ENCODE results near the gene KRT33B.

DNA sequence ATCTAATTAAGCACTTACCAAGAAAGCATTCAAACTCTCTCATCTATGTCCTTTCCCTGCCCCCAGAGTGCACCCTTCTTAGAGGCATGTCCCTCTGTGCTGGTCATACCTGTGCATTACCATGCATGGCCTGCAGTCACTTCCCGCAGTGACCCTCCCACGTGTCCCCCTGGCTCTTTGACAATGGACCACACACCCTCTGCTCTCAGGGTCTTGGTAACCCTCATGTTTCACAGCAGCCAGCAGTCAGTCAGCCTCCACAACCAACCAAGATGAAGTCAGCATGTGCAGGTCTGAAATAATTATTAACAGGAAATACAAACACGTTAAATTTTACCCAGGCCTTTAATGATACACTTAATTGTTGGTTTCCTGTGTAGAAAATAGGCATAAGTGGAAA lies 29.1 kb downstream of the KRT33B start:
- TF ChIP-seq TCF7L2 (IDR thresholded peaks at IDR 0.05; ENCODE audit: low read depth, low read length), result no peak
- TF ChIP-seq, protein P1, sequence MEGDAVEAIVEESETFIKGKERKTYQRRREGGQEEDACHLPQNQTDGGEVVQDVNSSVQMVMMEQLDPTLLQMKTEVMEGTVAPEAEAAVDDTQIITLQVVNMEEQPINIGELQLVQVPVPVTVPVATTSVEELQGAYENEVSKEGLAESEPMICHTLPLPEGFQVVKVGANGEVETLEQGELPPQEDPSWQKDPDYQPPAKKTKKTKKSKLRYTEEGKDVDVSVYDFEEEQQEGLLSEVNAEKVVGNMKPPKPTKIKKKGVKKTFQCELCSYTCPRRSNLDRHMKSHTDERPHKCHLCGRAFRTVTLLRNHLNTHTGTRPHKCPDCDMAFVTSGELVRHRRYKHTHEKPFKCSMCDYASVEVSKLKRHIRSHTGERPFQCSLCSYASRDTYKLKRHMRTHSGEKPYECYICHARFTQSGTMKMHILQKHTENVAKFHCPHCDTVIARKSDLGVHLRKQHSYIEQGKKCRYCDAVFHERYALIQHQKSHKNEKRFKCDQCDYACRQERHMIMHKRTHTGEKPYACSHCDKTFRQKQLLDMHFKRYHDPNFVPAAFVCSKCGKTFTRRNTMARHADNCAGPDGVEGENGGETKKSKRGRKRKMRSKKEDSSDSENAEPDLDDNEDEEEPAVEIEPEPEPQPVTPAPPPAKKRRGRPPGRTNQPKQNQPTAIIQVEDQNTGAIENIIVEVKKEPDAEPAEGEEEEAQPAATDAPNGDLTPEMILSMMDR (IDR thresholded peaks at IDR 0.05), result no peak
- TF ChIP-seq, protein P2, sequence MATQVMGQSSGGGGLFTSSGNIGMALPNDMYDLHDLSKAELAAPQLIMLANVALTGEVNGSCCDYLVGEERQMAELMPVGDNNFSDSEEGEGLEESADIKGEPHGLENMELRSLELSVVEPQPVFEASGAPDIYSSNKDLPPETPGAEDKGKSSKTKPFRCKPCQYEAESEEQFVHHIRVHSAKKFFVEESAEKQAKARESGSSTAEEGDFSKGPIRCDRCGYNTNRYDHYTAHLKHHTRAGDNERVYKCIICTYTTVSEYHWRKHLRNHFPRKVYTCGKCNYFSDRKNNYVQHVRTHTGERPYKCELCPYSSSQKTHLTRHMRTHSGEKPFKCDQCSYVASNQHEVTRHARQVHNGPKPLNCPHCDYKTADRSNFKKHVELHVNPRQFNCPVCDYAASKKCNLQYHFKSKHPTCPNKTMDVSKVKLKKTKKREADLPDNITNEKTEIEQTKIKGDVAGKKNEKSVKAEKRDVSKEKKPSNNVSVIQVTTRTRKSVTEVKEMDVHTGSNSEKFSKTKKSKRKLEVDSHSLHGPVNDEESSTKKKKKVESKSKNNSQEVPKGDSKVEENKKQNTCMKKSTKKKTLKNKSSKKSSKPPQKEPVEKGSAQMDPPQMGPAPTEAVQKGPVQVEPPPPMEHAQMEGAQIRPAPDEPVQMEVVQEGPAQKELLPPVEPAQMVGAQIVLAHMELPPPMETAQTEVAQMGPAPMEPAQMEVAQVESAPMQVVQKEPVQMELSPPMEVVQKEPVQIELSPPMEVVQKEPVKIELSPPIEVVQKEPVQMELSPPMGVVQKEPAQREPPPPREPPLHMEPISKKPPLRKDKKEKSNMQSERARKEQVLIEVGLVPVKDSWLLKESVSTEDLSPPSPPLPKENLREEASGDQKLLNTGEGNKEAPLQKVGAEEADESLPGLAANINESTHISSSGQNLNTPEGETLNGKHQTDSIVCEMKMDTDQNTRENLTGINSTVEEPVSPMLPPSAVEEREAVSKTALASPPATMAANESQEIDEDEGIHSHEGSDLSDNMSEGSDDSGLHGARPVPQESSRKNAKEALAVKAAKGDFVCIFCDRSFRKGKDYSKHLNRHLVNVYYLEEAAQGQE (IDR thresholded peaks at IDR 0.05; ENCODE audit: insufficient read depth in 1 of 2, low read depth in 2 of 2, low read length in 1 of 2), result no peak

Data from Panc1 (cell line).